GM19240 (cell line): ENCODE measurements around the gene CSKMT.
A peak's percentile ranks its signal among the peaks of the same experiment; 100 is the strongest.
"Not testable (repeated sequence)": the region's sequence is repeated elsewhere in the genome, so short reads cannot be mapped to it uniquely, and the experiment has no call there.

Source experiments
- DNase-seq: peaks from one replicate; pipeline ENCODE4 v3.0.0; 2011; ENCODE audit warnings: low spot score; ENCODE audit not compliant: insufficient read length

CSKMT gene

GRCh38 chr11:62665075-62665598 is at the start of gene CSKMT, which contains the start of gene C11orf98:
CSKMT (plus strand) TSS chr11:62665312; CDS start chr11:62665880, 568 bp downstream.
C11orf98 (minus strand) TSS chr11:62665210; CDS start chr11:62665169, 41 bp downstream.
- peak; percentile 88 for DNase-seq

- DNase-seq = no peak
Measured at GRCh38 chr11:62615521-62615920, 49.6 kb upstream of the CSKMT start.

GRCh38 chr11:62616957-62617356 is 48.2 kb upstream of the CSKMT start:
- DNase-seq = not testable (repeated sequence)

GRCh38 chr11:62621027-62621566 is 44.0 kb upstream of the CSKMT start:
- DNase-seq = no peak

GRCh38 chr11:62621567-62622470 is 43.3 kb upstream of the CSKMT start, which contains the start of gene B3GAT3:
B3GAT3 (minus strand) TSS chr11:62621986; CDS start chr11:62621947, 39 bp downstream.
- peak; percentile 98 for DNase-seq

GRCh38 chr11:62622476-62623089 is 42.5 kb upstream of the CSKMT start:
- DNase-seq = no peak

GRCh38 chr11:62627713-62628112 is 37.4 kb upstream of the CSKMT start:
- DNase-seq = no peak

GRCh38 chr11:62632492-62632891 is 32.6 kb upstream of the CSKMT start:
- DNase-seq = no peak

- no peak for DNase-seq
Measured at GRCh38 chr11:62644220-62644619, 20.9 kb upstream of the CSKMT start.

- no peak for DNase-seq
Measured at GRCh38 chr11:62645671-62645945, 19.5 kb upstream of the CSKMT start.

GRCh38 chr11:62645946-62646824 is 18.9 kb upstream of the CSKMT start, which contains the start of gene GANAB:
GANAB (minus strand) TSS chr11:62646613; CDS start chr11:62646599, 14 bp downstream.
- DNase-seq = peak; percentile 98

- DNase-seq = no peak
Measured at GRCh38 chr11:62646825-62647608, 18.1 kb upstream of the CSKMT start.

- DNase-seq = no peak
Measured at GRCh38 chr11:62647609-62648005, 17.5 kb upstream of the CSKMT start.

GRCh38 chr11:62648185-62648966 is 16.7 kb upstream of the CSKMT start:
- no peak for DNase-seq

- no peak for DNase-seq
Measured at GRCh38 chr11:62648967-62649364, 16.1 kb upstream of the CSKMT start.

- no peak for DNase-seq
Measured at GRCh38 chr11:62649486-62649885, 15.6 kb upstream of the CSKMT start.

- not testable (repeated sequence) for DNase-seq
Measured at GRCh38 chr11:62650283-62650682, 14.8 kb upstream of the CSKMT start.

GRCh38 chr11:62652161-62653006 is 12.7 kb upstream of the CSKMT start:
- no peak for DNase-seq
